AG09309 (cell line): Measurements from ENCODE around the gene SAFB2.

Experiments used
- DNase-seq: peaks from one replicate; pipeline ENCODE4 v3.0.0-alpha.2; 2010; ENCODE audit warnings: low read depth
- H3K4me3 ChIP-seq: 2 replicates; pipeline ENCODE4 v1.5.1; 2011; ENCODE audit warnings: mild to moderate bottlenecking, low read depth, low read length, moderate library complexity; ENCODE audit not compliant: control insufficient read depth
- CTCF ChIP-seq: IDR thresholded peaks from 2 replicates; pipeline ENCODE4 v1.5.1; 2011; ENCODE audit warnings: mild to moderate bottlenecking, low read depth, low read length, inconsistent platforms; ENCODE audit not compliant: insufficient read depth, control insufficient read depth; ENCODE audit errors: missing control alignments

Gene SAFB2

GRCh38 chr19:5587661-5588060 lies 34.9 kb downstream of the SAFB2 start:
- no peak for TF ChIP-seq CTCF
- no peak for DNase-seq
- no peak overlapping the region for H3K4me3 ChIP-seq

GRCh38 chr19:5587071-5587455 lies 35.5 kb downstream of the SAFB2 start:
- no peak for DNase-seq
- H3K4me3 ChIP-seq = no peak overlapping the region
- TF ChIP-seq CTCF = no peak

GRCh38 chr19:5586300-5587070 lies 36.1 kb downstream of the SAFB2 start:
- DNase-seq = no peak
- no peak overlapping the region for H3K4me3 ChIP-seq
- no peak for TF ChIP-seq CTCF

- no peak overlapping the region for H3K4me3 ChIP-seq
- TF ChIP-seq CTCF = no peak
- no peak for DNase-seq
Measured at GRCh38 chr19:5585461-5586299, 36.9 kb downstream of the SAFB2 start.

GRCh38 chr19:5580161-5580571 lies 42.4 kb downstream of the SAFB2 start:
- TF ChIP-seq CTCF = no peak
- no peak for DNase-seq
- no peak overlapping the region for H3K4me3 ChIP-seq

- no peak for DNase-seq
- no peak for TF ChIP-seq CTCF
- no peak overlapping the region for H3K4me3 ChIP-seq
Measured at GRCh38 chr19:5579697-5580096, 42.9 kb downstream of the SAFB2 start.
